Stimulated activated CD8-positive, alpha-beta memory T cell treated with anti-CD3 and anti-CD28 coated beads, Interleukin-7, amount 100 ng/mL, for 24 hours (primary cell): ENCODE data around the gene NRG4.
"Not testable (repeated sequence)": the region's sequence is repeated elsewhere in the genome, so short reads cannot be mapped to it uniquely, and the experiment has no call there.

ENCODE experiments used
- DNase-seq: peaks from one replicate; pipeline ENCODE4 v3.0.0-alpha.2; 2020; ENCODE audit warnings: low read depth

NRG4 gene

DNA sequence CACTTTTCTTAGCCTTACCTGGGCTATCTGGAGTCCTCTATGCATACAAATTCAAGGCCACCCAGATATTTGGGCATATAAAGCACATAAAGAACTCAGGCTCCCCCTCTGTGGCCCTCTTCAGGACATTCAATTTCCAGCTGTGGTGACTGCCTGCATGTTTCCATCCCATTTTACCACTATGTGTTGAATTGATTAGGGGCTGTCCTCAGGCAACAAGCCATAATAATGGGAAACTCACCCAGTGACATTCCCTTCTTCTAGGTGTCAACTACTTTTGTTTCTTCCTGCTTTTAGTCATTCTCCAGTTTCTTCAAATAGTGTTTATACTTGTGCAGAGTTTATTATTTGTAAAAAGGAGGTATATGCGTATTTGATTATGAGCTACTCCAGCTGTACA lies 18.0 kb downstream of the NRG4 start:
- DNase-seq = no peak

DNA sequence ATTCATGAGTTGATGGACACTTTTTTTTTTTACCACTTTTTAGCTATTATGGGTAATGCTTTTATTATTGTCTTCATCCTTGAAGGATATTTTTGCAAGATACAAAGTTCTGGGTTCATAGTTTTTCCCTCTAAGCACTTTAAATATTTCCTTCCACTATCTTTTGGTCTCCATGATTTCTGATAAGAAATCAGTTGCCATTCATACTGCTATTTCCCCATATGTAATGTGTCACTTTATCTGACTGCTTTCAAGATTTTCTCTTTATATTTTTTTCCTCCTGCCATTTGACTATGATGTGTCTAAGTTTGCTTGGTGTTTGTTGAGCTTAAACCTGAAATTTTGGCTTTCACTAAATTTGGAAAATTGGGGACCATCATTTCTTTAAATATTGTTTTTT lies 19.3 kb downstream of the NRG4 start:
- DNase-seq = no peak

DNA sequence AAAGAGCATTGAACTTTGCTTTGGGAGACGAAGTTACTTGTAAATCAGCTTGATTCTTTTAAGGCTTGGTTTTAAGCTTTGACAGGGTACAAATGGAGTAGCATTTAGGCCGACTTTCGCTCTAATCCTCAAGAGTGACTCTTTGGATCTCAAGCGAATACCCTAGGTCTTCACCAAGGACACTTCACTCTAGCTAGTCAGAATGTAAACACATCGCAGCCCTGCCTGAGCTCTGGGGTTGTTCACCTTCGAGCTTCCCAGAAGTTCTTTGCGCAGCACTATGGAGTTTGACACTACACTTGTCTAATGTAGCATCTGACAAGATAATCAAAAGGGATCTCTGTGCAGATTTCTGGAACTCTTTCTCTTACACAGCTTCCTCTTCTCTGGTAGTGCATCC lies 22.3 kb downstream of the NRG4 start:
- no peak for DNase-seq

DNA sequence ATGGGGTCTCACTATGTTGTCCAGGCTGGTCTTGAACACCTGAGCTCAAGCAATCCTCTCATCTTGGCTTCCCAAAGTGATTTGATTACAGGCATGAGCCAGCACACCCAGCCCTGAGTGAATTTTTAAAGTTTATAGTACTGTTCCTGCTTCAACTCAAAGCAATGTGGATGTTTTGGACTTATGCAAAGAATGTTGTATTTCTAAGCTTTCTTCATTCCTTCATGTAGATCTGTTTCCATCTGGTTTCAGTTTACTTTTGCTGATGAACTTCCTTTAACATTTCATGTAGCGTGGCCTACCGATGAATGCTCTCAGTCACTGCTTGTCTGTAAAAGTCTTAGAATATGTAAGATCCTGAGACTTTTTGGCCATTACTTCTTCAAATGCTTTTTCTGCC lies 23.2 kb downstream of the NRG4 start:
- DNase-seq = no peak

DNA sequence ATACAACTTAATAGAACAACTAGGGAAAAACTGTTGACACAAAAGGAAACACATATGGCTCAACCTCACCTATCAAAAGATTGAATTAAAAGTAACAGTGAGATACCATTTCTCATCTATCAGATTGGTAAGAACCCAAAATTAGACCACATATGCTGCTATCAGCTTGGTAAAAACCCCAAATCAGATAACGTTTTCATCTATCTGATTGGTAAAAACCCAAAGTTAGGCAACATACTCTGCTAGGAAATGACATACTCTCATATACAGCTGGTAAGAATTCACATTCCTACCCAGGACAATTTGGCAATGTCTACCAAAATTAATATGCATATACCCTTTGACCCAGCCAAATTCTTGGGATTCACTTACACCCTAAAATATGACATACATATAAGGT lies 26.3 kb downstream of the NRG4 start:
- DNase-seq = no peak

DNA sequence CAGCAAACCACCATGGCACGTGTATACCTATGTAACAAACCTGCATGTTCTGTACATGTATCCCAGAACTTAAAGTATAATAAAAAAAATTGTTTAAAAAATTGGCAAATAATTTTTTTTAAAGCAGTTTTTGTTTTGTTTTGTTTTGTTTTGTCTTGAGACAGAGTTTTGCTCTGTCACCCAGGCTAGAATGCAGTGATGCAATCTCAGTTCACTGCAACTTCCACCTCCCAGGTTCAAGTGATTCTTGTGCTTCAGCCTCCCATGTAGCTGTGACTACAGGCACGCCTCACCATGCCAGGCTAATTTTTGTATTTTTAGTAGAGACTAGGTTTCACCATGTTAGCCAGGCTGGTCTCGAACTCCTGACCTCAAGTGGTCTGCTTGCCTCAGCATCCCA lies 27.5 kb downstream of the NRG4 start:
- not testable (repeated sequence) for DNase-seq

DNA sequence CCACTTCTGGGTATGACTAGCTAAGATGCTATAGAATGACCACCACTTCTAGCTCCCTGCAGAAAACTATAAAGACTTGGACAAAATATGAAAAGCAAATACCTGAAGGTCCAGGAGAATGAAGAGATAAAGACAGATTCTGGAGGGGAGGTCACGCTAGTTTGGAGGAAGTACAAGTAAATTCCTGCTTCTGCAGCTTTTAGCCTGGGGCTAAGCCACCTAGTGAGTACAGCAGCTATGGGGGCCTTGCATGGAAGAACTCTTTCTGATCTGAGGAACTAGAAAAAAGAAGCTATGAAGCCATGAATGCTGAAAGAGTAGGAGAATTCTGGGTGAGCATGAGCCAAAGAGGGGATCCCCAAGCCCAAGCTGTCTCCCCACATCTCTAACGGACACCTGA lies 29.8 kb downstream of the NRG4 start:
- no peak for DNase-seq

DNA sequence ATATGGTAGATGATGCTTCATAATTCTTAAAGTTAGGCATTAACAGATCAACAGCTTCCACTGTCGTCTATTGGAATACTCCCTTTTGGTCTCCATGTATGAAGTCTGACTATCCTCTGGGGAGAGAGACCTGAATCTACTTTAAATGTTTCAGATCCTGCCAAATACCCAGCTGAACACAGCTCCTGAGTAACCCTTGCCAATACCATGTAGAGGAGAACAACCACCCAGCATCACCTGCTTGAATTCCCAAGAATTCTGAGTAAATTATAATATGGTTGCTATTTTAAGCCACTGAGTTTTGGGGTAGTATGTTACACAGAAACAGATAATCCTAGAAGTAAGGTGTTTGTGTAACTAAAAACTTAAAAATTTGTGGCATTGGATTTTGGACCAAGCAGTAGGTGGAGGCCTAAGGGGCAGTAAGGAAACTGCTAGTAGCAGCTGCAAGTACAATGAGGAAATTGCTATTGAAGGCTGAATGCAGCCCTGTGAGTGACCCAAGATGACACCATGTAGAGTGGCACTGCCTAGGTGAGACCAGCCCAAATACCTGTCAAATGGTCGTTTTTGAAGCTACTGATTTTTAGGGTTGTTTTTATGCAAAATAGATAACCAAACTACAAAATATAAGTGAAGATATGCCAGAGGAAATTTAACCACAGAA lies 30.9 kb downstream of the NRG4 start:
- no peak for DNase-seq

DNA sequence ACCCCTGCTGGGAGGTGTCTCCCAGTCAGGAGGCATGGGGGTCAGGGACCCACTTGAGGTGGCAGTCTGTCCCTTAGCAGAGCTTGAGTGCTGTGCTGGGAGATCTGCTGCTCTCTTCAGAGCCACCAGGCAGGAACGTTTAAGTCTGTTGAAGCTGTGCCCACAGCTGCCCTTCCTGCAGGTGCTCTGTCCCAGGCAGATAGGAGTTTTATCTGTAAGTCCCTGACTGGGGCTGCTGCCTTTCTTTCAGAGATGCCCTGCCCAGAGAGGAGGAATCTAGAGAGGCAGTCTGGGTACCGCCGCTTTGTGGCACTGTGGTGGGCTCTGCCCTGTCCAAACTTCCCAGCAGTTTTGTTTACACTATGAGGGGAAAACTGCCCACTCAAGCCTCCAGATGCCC lies 35.5 kb downstream of the NRG4 start:
- not testable (repeated sequence) for DNase-seq

DNA sequence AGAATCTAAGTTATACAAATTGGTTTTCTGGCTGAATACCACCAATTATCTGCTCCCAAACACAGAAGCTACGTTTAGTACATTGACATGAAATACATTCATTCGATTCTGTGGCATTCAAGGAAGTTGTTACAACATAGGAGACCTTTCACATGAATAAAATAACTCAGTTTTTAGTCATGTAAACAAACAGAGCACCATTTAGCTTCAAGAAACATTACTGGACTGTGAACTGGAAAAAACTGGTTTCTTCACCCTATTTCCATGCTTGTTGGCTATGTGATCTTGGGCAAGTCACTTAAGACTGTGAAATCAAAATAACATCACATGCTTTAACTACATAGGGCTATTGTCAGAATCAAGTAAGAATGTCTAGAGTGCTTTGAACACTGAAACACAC lies 46.2 kb downstream of the NRG4 start:
- no peak for DNase-seq

DNA sequence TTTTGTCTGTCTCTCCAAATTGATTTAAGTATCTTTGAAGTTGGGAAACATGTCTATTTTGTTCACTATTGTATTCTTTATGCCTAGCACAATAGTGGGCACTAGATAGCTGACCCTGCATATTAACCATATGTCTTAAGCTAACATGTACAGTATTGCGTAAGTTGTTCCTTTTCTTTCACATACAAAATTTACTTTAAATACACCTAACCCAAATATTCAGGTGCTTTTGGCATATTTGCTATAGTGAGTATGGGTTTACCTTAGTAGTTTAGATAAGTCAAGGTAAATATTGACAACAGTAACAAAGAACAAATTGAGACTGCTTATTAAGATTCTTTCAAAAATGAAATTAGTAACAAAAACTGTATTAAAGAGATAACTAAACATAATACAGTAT lies 50.9 kb downstream of the NRG4 start:
- no peak for DNase-seq

DNA sequence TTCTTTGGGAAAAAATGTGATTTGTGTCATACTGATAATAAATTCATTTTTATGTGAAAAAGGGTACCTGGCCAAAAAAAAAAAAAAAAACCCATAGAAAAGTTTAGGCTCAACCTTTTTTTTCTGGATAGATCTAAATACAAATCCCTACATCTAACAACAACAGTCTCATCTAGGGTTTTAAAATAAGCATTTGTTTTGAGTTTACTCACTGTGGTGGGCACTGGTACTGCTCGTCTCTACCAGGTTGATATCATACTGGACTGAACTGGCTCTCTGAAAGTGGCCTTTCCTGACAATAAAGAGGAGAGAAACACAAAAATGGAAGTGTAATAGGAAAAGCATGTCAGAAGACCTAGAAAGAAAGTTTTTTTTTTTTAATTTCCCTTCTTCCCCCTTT lies 56.5 kb downstream of the NRG4 start:
- no peak for DNase-seq

DNA sequence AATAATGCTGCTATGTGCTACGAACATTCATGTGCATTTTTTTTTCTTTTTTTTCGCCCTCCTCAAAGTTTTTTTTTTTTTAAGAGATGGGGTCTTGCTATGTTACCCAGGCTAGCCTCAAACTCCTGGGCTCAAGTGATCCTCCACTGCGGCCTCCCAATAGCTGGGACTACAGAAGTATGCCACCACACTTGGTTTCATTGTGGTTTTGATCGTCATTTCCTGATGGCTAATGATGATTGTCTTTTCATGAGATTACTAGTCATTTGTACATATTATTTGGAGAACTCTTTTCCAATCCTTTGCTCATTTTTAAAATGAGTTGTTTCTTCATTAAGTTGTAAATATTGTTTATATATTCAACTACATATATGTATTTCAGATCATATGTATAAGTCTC lies 59.7 kb downstream of the NRG4 start:
- no peak for DNase-seq

DNA sequence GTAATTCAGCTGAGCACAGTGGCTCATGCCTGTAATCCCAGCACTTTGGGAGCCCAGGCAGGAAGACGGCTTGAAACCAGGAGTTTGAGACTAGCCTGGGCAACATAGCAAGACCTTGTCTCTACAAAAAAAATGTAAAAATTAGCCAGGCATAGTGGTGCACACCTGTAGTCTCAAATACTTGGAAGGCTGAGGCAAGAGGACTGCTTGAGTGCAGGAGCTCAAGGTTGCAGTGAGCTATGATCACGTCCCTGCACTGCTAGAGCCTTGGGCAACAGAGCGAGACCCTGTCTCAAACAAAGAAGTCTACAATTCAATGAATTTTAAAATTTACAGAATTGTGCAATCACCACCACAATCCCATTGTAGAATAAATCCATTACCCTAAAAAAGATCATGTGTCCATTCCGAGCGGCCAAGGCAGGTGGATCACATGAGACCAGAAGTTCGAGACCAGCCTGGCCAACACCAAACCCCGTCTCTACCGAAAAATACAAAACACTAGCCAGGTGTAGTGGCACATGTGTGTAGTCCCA lies 63.4 kb downstream of the NRG4 start:
- no peak for DNase-seq

DNA sequence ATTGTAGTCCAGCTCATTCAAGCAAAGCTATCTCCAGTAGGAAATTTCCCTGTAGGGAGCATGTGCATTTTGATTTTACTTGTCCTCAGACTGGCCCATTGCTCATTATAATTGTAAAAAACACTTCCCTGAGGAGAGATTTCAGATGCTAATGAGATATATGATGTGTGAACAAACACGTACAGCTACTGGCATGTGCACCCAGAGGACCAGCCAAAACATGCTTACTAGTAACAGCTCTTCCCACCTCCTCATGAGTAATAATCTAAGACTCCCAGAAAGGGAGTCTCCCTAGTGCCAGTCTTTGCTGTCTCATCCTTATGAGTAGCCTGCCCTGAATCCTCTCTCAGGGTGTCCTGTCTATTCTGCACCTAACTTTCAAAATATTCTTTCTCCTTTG lies 65.1 kb downstream of the NRG4 start:
- no peak for DNase-seq

DNA sequence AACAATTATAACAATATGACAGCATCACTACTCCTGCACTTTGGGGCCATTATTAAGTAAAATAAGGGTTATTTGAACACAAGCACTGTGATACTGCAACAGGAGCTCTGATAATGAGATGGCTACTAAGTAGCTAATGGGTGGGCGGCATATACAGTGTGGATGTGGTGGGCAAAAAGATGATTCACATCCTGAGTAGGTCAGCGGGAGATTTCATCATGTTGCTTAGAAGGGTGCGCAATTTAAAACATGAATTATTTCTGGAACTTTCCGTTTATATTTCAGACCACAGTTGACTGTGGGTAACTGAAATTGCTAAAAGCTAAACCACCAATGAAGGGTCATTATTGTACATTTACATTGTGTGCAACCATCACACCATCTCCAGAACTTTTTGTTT lies 66.3 kb downstream of the NRG4 start:
- DNase-seq = no peak

DNA sequence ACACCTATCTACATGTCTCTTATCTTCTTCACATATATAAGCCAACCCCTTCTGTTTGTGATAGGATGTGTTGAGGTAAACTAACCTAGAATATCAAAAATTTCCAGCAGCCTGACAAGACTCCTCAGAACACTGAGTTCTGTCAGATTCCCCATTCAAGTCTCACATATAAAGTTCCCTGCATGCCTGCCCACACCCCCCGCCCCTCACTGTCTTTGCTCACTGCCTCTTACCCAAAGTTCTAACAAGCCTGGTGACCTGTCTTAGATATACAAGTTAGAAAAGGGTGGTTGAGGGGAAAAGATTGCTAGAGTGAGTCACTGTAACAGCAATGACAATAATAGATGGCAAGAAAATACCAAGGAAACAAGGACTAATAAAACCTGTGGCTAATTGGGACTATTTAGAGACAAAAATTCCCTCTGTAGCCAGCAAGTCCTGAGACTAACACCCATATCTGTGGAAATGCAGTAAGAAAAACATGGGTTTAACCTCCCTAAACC lies 68.5 kb downstream of the NRG4 start:
- no peak for DNase-seq

DNA sequence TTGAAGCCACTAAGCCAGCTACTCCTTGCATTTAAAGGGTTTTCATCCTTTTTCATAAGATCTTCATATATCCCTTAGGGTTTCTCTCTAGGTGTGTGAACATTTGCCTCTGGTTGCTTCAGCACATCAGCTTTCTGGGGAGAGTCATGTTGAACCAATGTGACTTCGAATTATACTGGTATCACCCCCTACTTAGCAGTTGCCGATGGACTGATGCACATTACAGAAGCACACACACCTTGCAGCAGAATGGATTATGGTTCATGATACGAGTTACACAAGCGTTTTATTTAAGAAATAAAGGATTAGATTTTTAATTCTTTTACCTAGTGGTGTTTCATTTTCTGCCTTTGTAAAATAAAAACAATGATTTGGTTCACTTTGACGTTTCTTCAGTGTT lies 69.0 kb downstream of the NRG4 start:
- DNase-seq = no peak

DNA sequence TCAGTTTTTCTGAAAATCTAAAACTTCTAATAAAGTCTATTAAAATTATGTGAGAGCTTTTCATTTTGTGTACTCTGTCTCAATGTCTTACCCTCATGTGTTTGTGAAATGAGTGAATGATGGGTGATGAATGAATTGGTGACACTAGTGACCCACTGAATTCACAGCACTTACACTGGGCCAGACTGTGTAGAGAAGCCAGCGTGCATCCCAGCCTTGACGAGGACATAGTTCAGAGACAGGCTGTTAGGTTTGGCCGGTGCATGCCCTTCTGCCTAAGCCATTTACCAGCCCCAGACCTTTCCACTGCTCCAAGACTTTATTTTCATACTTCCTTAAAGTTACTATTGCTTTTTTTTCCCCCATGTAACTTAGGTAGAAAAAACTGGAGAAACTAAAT lies 69.8 kb downstream of the NRG4 start:
- no peak for DNase-seq

DNA sequence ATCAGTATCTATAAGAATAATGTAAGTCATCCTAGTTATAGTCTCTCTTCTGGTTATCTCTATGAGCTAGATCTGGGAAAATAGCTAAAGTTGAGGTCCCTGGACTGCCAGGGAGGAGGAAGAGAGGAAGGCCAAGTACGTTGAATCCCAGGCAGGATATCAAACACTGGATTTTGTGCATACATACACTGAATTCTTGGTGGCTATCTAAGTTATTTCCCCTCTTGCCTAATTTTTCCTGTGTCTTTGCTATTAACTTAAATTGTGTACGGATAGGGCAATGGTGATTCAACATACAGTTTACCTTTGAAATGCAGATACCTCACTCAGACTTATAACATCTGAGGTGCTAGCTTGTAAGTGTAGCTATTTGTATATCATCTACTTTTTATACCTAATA lies 81.4 kb downstream of the NRG4 start:
- DNase-seq = no peak

DNA sequence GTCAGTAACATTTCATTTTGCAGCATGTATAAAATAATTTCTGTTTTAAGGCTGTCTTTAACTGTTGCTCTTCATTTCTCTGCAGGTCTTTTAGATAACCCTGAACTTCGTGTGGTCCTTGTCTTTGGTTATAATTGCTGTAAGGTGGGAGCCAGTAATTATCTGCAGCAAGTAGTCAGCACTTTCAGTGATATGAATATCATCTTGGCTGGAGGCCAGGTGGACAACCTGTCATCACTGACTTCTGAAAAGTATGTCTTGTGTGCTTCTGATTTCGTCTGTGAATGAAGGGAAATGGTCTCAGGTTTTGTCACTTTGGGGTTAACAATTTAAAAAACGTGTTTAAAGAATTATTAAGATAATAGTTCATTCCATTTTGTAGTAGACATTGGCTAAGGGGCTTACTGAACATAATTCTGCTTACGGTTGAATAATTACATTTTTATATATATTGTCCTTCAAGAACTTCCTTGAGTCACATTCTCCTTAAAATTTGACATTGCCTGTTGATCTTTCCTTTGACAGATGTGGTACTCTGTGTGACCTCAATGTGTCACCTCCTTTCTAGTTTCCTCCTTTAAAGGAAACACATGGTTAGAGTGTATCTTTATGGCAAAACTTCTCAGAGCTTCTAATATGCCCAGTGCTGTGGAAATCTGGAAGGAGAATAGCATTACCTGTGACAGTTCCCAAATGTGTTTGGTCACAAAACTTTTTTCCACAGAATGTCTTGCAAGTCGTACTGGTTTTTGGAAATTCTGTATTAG lies 82.2 kb downstream of the NRG4 start:
- no peak for DNase-seq

DNA sequence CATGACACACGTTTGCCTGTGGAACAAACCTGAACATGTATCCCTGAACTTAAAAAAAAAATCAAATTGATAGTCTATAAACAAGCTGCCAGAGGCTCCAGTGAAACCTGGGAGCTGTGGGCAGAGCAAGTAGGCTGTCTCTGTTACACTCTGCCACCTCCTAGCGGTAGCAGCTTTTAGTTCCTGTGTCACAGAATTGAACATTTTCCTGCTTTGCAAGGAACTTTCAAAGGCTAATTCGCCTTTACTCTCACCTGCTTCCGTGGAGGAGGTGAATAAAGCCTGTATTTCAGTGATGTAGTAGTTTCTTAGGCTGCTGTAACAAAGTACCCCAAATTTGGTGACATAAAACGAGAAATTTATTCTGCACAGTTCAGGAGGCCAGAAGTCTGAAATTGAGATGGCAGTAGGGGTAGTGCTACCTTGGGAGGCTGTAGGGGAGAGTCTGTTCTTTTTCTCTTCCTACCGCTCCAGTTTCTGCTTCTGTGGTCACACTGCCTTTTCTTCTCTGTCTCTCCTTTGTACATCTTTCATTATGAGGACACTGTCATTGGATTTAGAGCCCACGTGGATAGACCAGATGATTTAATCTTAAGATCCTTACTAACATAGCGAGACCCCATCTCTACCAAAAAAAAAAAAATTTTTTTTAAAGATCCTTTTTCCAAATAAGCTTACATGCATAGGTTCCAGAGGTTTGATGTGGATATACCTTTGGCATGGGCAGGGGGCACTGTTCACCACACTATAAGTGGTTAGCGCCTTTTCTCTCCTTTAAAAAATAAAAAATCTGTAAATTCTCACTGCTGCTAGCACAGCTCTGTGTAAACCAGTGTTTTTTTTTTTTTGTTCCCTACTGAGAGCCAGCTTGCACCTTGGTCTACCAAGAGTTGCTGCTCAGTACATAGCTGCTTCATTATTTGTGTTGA lies 83.3 kb downstream of the NRG4 start:
- no peak for DNase-seq

DNA sequence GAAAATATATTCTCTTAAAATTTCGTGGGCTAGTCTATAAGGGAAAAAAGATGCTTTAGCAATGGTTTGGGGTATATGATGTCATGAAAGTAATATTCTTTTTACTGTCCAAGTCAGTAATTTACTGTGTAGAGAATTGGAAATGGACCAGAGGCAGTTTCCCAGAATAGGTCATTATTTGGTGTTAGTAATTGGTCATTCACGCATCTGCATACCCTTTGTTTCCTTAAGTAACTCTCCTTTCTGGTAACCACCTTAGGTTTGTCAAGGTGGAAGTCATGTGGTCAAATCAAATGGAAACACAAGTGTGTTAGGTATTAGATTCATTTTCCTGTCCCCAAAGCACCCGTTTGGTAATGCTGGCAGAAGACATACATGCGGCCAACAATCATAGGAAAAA lies 84.6 kb downstream of the NRG4 start:
- DNase-seq = no peak
